HepG2 (cell line): ENCODE results near the gene GP1BA. TPM values are rescaled to one million over a fixed set of nuclear protein-coding genes. Genes with fewer than 3 reads are reported as not detected.

Experiments used
- HHEX ChIP-seq: IDR thresholded peaks from 2 replicates; pipeline ENCODE4 v1.6.1; 2016; ENCODE audit warnings: control low read depth
- HNF1B ChIP-seq: sonication (generic); formaldehyde crosslinking; IDR thresholded peaks from 2 replicates; pipeline ENCODE4 v1.5.1; 2020; ENCODE audit warnings: mild to moderate bottlenecking, moderate library complexity, missing genetic modification reagents
- HNRNPL ChIP-seq: fragments of 200-400 bp; formaldehyde crosslinking; IDR thresholded peaks from 2 replicates; pipeline ENCODE4 v1.6.1; 2017; ENCODE audit warnings: mild to moderate bottlenecking, low read depth, low read length
- KDM2A ChIP-seq: sonication (generic); formaldehyde crosslinking; IDR thresholded peaks from 2 replicates; pipeline ENCODE4 v1.4.0; 2020; ENCODE audit warnings: low read depth, missing genetic modification reagents, borderline replicate concordance
- LCORL ChIP-seq, 2 experiments: fragments of 450-650 bp in 1 of 2; sonication (generic) in 1 of 2; formaldehyde crosslinking in 1 of 2; IDR thresholded peaks; 2 replicates each; pipeline versions ENCODE4 v1.5.0 to v1.6.1; 2017 to 2020; ENCODE audit warnings: antibody characterized with exemption in 1 of 2, missing genetic modification reagents in 1 of 2
- MAFK ChIP-seq, 2 experiments: IDR thresholded peaks in 1 of 2; conservative IDR thresholded peaks in 1 of 2; 2 replicates each; pipeline ENCODE4 v1.6.1; 2011; ENCODE audit warnings: improper control_type of control experiment in 2 of 2, low read length in 2 of 2
- MTF2 ChIP-seq: sonication (generic); formaldehyde crosslinking; IDR thresholded peaks from 2 replicates; pipeline ENCODE4 v1.5.0; 2020; ENCODE audit warnings: missing genetic modification reagents, borderline replicate concordance
- NCOA1 ChIP-seq: sonication (generic); formaldehyde crosslinking; IDR thresholded peaks from 2 replicates; pipeline ENCODE4 v1.9.0; 2021; ENCODE audit warnings: missing genetic modification reagents
- PRMT3 ChIP-seq: sonication (generic); formaldehyde crosslinking; IDR thresholded peaks from 2 replicates; pipeline ENCODE4 v1.8.1; 2022; ENCODE audit warnings: low read depth, mild to moderate bottlenecking, moderate library complexity, missing genetic modification reagents, borderline replicate concordance
- SETDB1 ChIP-seq: sonication (generic); formaldehyde crosslinking; IDR thresholded peaks from 2 replicates; pipeline ENCODE4 v1.5.1; 2020; ENCODE audit warnings: missing genetic modification reagents, mild to moderate bottlenecking, borderline replicate concordance
- SMC3 ChIP-seq: IDR thresholded peaks from 2 replicates; pipeline ENCODE4 v1.6.1; 2011; ENCODE audit warnings: low read length, improper control_type of control experiment
- SOX6 ChIP-seq, 2 experiments: fragments of 450-650 bp in 1 of 2; sonication (generic) in 1 of 2; formaldehyde crosslinking in 1 of 2; IDR thresholded peaks; 2 replicates each; pipeline versions ENCODE4 v1.4.0 to v1.6.1; 2017 to 2020; ENCODE audit warnings: antibody characterized with exemption in 1 of 2, mild to moderate bottlenecking in 1 of 2, missing genetic modification reagents in 1 of 2
- ZNF639 ChIP-seq: conservative IDR thresholded peaks from 2 replicates; pipeline ENCODE4 v1.6.1; 2018; ENCODE audit warnings: missing genetic modification reagents
- ZNF703 ChIP-seq: sonication (generic); formaldehyde crosslinking; IDR thresholded peaks from 2 replicates; pipeline ENCODE4 v1.5.1; 2020; ENCODE audit warnings: missing genetic modification reagents, mild to moderate bottlenecking, moderate library complexity, borderline replicate concordance
- polyA plus RNA-seq, 8 experiments: library from polyadenylated mRNA; depleted of rRNA in 3 of 8; stranded (reverse) in 7 of 8; unstranded in 1 of 8; fragments of >200 nt; fragmentation: Illumina TruSeq in 4 of 8; extraction: Trizol in 4 of 8; gene quantifications; 2 replicates each; pipeline versions ENCODE4 v1.2.1 to v1.2.3, GENCODE V29; 2011 to 2016; ENCODE audit warnings: low read depth in 4 of 8, missing spikeins in 1 of 8, mixed read lengths in 1 of 8; ENCODE audit not compliant: insufficient read depth in 1 of 8
- total RNA-seq, 5 experiments: library from RNA; depleted of rRNA; stranded (reverse); fragments of >200 nt; fragmentation: Illumina TruSeq; extraction: Trizol; gene quantifications; 2 replicates each; pipeline ENCODE4 v1.2.3, GENCODE V29; 2016; ENCODE audit warnings: low read depth in 1 of 5
- TF ChIP-seq, protein P1 (sequence below): sonication (generic); formaldehyde crosslinking; IDR thresholded peaks from 2 replicates; pipeline ENCODE4 v1.5.0; 2020; ENCODE audit warnings: missing genetic modification reagents, mild to moderate bottlenecking, borderline replicate concordance
- TF ChIP-seq, protein P2 (sequence below): sonication (generic); formaldehyde crosslinking; IDR thresholded peaks from 2 replicates; pipeline ENCODE4 v1.5.0; 2020; ENCODE audit warnings: missing genetic modification reagents
- TF ChIP-seq, protein P3 (sequence below): sonication (generic); formaldehyde crosslinking; IDR thresholded peaks from 2 replicates; pipeline ENCODE4 v1.5.0; 2020; ENCODE audit warnings: mild to moderate bottlenecking, missing genetic modification reagents, borderline replicate concordance
- TF ChIP-seq, protein P4 (sequence below): sonication (generic); formaldehyde crosslinking; IDR thresholded peaks from 2 replicates; pipeline ENCODE4 v1.8.1; 2023; ENCODE audit warnings: mild to moderate bottlenecking, missing genetic modification reagents, borderline replicate concordance

The GP1BA gene
- total and polyA plus RNA-seq, 2 of the 13 experiments (the other 11 are each of a cell fraction or from before 2014, with no cell fraction given), result not detected

- TF ChIP-seq, protein P1, sequence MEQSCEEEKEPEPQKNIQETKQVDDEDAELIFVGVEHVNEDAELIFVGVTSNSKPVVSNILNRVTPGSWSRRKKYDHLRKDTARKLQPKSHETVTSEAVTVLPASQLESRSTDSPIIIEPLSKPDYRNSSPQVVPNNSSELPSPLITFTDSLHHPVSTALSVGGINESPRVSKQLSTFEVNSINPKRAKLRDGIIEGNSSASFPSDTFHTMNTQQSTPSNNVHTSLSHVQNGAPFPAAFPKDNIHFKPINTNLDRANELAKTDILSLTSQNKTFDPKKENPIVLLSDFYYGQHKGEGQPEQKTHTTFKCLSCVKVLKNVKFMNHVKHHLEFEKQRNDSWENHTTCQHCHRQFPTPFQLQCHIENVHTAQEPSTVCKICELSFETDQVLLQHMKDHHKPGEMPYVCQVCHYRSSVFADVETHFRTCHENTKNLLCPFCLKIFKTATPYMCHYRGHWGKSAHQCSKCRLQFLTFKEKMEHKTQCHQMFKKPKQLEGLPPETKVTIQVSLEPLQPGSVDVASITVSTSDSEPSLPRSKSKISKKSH (CRISPR knock-in tag), result peak; percentile 22; the same call in 1 of the 2 replicates
- TF ChIP-seq KDM2A (CRISPR knock-in tag) (peak; percentile 34; the same call in 1 of the 2 replicates), SETDB1 (CRISPR knock-in tag) (no peak), HNRNPL (no peak), SMC3 (no peak), ZNF639 (peak; percentile 14; the same call in 1 of the 2 replicates), SOX6 (IDR thresholded peaks at IDR 0.05) (no peak), SOX6 (CRISPR knock-in tag; IDR thresholded peaks at IDR 0.05) (peak; percentile 54), MTF2 (peak; percentile 73; the same call in 1 of the 2 replicates), HHEX (CRISPR knock-in tag) (no peak), LCORL (IDR thresholded peaks at IDR 0.05) (no peak), LCORL (CRISPR knock-in tag; IDR thresholded peaks at IDR 0.05) (peak; percentile 58; the same call in 1 of the 2 replicates), ZNF703 (no peak; the same call in 1 of the 2 replicates), HNF1B (CRISPR knock-in tag) (no peak), NCOA1 (CRISPR knock-in tag) (no peak), MAFK (conservative IDR thresholded peaks at IDR 0.05 in 1 of 2, IDR thresholded peaks at IDR 0.05 in 1 of 2; ENCODE audit: low read length in 2 of 2) (no peak), PRMT3 (CRISPR knock-in tag) (no peak)
- TF ChIP-seq, protein P2, sequence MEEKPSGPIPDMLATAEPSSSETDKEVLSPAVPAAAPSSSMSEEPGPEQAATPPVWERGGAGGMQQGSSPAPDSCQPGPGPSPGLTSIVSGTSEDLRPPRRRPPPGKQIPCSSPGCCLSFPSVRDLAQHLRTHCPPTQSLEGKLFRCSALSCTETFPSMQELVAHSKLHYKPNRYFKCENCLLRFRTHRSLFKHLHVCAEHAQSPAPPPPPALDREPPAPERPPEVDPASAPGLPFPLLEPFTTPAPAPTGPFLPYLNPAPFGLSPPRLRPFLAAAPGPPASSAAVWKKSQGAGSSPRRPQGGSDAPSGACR (CRISPR knock-in tag), result peak; percentile 64; the same call in 1 of the 2 replicates
- TF ChIP-seq, protein P3, sequence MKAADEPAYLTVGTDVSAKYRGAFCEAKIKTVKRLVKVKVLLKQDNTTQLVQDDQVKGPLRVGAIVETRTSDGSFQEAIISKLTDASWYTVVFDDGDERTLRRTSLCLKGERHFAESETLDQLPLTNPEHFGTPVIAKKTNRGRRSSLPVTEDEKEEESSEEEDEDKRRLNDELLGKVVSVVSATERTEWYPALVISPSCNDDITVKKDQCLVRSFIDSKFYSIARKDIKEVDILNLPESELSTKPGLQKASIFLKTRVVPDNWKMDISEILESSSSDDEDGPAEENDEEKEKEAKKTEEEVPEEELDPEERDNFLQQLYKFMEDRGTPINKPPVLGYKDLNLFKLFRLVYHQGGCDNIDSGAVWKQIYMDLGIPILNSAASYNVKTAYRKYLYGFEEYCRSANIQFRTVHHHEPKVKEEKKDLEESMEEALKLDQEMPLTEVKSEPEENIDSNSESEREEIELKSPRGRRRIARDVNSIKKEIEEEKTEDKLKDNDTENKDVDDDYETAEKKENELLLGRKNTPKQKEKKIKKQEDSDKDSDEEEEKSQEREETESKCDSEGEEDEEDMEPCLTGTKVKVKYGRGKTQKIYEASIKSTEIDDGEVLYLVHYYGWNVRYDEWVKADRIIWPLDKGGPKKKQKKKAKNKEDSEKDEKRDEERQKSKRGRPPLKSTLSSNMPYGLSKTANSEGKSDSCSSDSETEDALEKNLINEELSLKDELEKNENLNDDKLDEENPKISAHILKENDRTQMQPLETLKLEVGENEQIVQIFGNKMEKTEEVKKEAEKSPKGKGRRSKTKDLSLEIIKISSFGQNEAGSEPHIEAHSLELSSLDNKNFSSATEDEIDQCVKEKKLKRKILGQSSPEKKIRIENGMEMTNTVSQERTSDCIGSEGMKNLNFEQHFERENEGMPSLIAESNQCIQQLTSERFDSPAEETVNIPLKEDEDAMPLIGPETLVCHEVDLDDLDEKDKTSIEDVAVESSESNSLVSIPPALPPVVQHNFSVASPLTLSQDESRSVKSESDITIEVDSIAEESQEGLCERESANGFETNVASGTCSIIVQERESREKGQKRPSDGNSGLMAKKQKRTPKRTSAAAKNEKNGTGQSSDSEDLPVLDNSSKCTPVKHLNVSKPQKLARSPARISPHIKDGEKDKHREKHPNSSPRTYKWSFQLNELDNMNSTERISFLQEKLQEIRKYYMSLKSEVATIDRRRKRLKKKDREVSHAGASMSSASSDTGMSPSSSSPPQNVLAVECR (CRISPR knock-in tag), result peak; percentile 64; the same call in 1 of the 2 replicates
- TF ChIP-seq, protein P4, sequence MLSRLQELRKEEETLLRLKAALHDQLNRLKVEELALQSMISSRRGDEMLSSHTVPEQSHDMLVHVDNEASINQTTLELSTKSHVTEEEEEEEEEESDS (CRISPR knock-in tag), result no peak
Observed at GRCh38 chr17:4950075-4950745, 18.1 kb downstream of the GP1BA start (continued).
